ENCODE measurements around the gene WFIKKN2.

The WFIKKN2 gene

GRCh38 chr17:50865060-50865867 is 29.9 kb downstream of the WFIKKN2 start:
- TF ChIP-seq TCF12 (IDR thresholded peaks at IDR 0.05; ENCODE audit: low read depth) = peak; percentile 48; the same call in 1 of the 2 replicates
- TF ChIP-seq YY1 (IDR thresholded peaks at IDR 0.05; ENCODE audit: low read depth) = peak; percentile 44; the same call in 1 of the 2 replicates
- TF ChIP-seq NFIC (IDR thresholded peaks at IDR 0.05) = peak; percentile 54
- no peak for TF ChIP-seq RAD21 (IDR thresholded peaks at IDR 0.05; ENCODE audit: low read depth)

GRCh38 chr17:50865868-50866260 is 30.5 kb downstream of the WFIKKN2 start:
- TF ChIP-seq FOXM1 (IDR thresholded peaks at IDR 0.05; ENCODE audit: borderline replicate concordance, low read depth) (no peak; the same call in 1 of the 2 replicates), YY1 (IDR thresholded peaks at IDR 0.05; ENCODE audit: low read depth) (no peak), NFIC (IDR thresholded peaks at IDR 0.05) (no peak), MAX (IDR thresholded peaks at IDR 0.05) (no peak), CREB1 (IDR thresholded peaks at IDR 0.05; ENCODE audit: low read depth) (no peak), CEBPB (IDR thresholded peaks at IDR 0.05) (no peak), EGR1 (IDR thresholded peaks at IDR 0.05) (no peak), TEAD4 (IDR thresholded peaks at IDR 0.05) (no peak), TCF12 (IDR thresholded peaks at IDR 0.05; ENCODE audit: low read depth) (no peak), RAD21 (IDR thresholded peaks at IDR 0.05; ENCODE audit: low read depth) (no peak), TAF1 (IDR thresholded peaks at IDR 0.05; ENCODE audit: low read depth) (no peak), EP300 (IDR thresholded peaks at IDR 0.05; ENCODE audit: borderline replicate concordance) (no peak), ZBTB7A (IDR thresholded peaks at IDR 0.05; ENCODE audit: low read depth) (no peak; the same call in 1 of the 2 replicates), REST (IDR thresholded peaks at IDR 0.05; ENCODE audit: low read depth) (no peak), USF1 (IDR thresholded peaks at IDR 0.05) (no peak)

GRCh38 chr17:50866261-50866949 is 31.0 kb downstream of the WFIKKN2 start, which contains the start of gene TOB1:
TSS of gene TOB1 (minus strand) at chr17:50866354. CDS start at chr17:50864017, 2,337 bp downstream.
- no peak for TF ChIP-seq FOXM1 (IDR thresholded peaks at IDR 0.05; ENCODE audit: borderline replicate concordance, low read depth)
- no peak for TF ChIP-seq REST (IDR thresholded peaks at IDR 0.05; ENCODE audit: low read depth)
- TF ChIP-seq RAD21 (IDR thresholded peaks at IDR 0.05; ENCODE audit: low read depth) = no peak
- no peak for TF ChIP-seq ZBTB7A (IDR thresholded peaks at IDR 0.05; ENCODE audit: low read depth)
- TF ChIP-seq CEBPB (IDR thresholded peaks at IDR 0.05) = no peak; the same call in 1 of the 2 replicates
- peak; percentile 17; the same call in 1 of the 2 replicates for TF ChIP-seq TCF12 (IDR thresholded peaks at IDR 0.05; ENCODE audit: low read depth)
- 0 out of 2 replicates have a peak, but pooled peaks have one; percentile 23 for TF ChIP-seq EGR1 (IDR thresholded peaks at IDR 0.05)
- peak; percentile 92 for TF ChIP-seq TAF1 (IDR thresholded peaks at IDR 0.05; ENCODE audit: low read depth)
- peak; percentile 63; the same call in 1 of the 2 replicates for TF ChIP-seq CREB1 (IDR thresholded peaks at IDR 0.05; ENCODE audit: low read depth)
- no peak for TF ChIP-seq USF1 (IDR thresholded peaks at IDR 0.05)
- peak; percentile 64; the same call in 1 of the 2 replicates for TF ChIP-seq MAX (IDR thresholded peaks at IDR 0.05)
- no peak for TF ChIP-seq NFIC (IDR thresholded peaks at IDR 0.05)
- peak; percentile 40 for TF ChIP-seq TEAD4 (IDR thresholded peaks at IDR 0.05)
- peak; percentile 66; the same call in 1 of the 2 replicates for TF ChIP-seq YY1 (IDR thresholded peaks at IDR 0.05; ENCODE audit: low read depth)
- TF ChIP-seq EP300 (IDR thresholded peaks at IDR 0.05; ENCODE audit: borderline replicate concordance) = peak; percentile 31

- no peak for TF ChIP-seq USF1 (IDR thresholded peaks at IDR 0.05)
- no peak for TF ChIP-seq YY1 (IDR thresholded peaks at IDR 0.05; ENCODE audit: low read depth)
- no peak for TF ChIP-seq NFIC (IDR thresholded peaks at IDR 0.05)
- TF ChIP-seq EGR1 (IDR thresholded peaks at IDR 0.05) = no peak
- TF ChIP-seq MAX (IDR thresholded peaks at IDR 0.05) = peak; percentile 92
- TF ChIP-seq CREB1 (IDR thresholded peaks at IDR 0.05; ENCODE audit: low read depth) = no peak
- no peak for TF ChIP-seq TEAD4 (IDR thresholded peaks at IDR 0.05)
- TF ChIP-seq RAD21 (IDR thresholded peaks at IDR 0.05; ENCODE audit: low read depth) = no peak
- peak; percentile 35; the same call in 1 of the 2 replicates for TF ChIP-seq TCF12 (IDR thresholded peaks at IDR 0.05; ENCODE audit: low read depth)
- TF ChIP-seq TAF1 (IDR thresholded peaks at IDR 0.05; ENCODE audit: low read depth) = 0 out of 2 replicates have a peak, but pooled peaks have one; percentile 27
- no peak for TF ChIP-seq CEBPB (IDR thresholded peaks at IDR 0.05)
- TF ChIP-seq REST (IDR thresholded peaks at IDR 0.05; ENCODE audit: low read depth) = no peak
- no peak for TF ChIP-seq FOXM1 (IDR thresholded peaks at IDR 0.05; ENCODE audit: borderline replicate concordance, low read depth)
- TF ChIP-seq EP300 (IDR thresholded peaks at IDR 0.05; ENCODE audit: borderline replicate concordance) = no peak
- no peak for TF ChIP-seq ZBTB7A (IDR thresholded peaks at IDR 0.05; ENCODE audit: low read depth)
Measured at GRCh38 chr17:50866950-50867362, 31.6 kb downstream of the WFIKKN2 start.
